Keratinocyte (primary cell): ENCODE measurements around the gene SCTR. TPM values are rescaled to one million over a fixed set of nuclear protein-coding genes. Genes with fewer than 3 reads are reported as not detected.

Experiments
- DNase-seq: peaks from one replicate; pipeline ENCODE4 v3.0.0-alpha.2; 2011; ENCODE audit warnings: low read depth, missing footprints, low spot score
- FAIRE-seq: peaks from 2 replicates; lab custom pipeline; 2011; peaks lifted over from hg19 to GRCh38; lab: Jason Lieb, UNC
- H2AFZ ChIP-seq: 2 replicates; pipeline ENCODE4 v1.6.0; 2012; ENCODE audit warnings: low read length, control low read depth, inconsistent platforms; ENCODE audit not compliant: control insufficient read depth
- H3K27ac ChIP-seq: 2 replicates; pipeline ENCODE4 v1.5.1; 2011; ENCODE audit warnings: low read length; ENCODE audit not compliant: control insufficient read depth, insufficient read depth
- H3K27me3 ChIP-seq: 3 replicates; pipeline ENCODE4 v1.6.0; 2011; ENCODE audit warnings: low read length; ENCODE audit not compliant: control insufficient read depth, insufficient read depth; ENCODE audit errors: extremely low read depth
- H3K36me3 ChIP-seq, 2 experiments: 2 replicates in 1 of 2; 3 replicates in 1 of 2; pipeline ENCODE4 v1.5.1; 2011; ENCODE audit warnings: low read length in 2 of 2, mild to moderate bottlenecking in 1 of 2; ENCODE audit not compliant: control insufficient read depth in 2 of 2, insufficient read depth in 2 of 2; ENCODE audit errors: extremely low read depth in 1 of 2
- H3K4me1 ChIP-seq: 3 replicates; pipeline ENCODE4 v1.5.1; 2011; ENCODE audit warnings: low read length; ENCODE audit not compliant: control insufficient read depth, insufficient read depth; ENCODE audit errors: extremely low read depth
- H3K4me2 ChIP-seq: 3 replicates; pipeline ENCODE4 v1.6.0; 2011; ENCODE audit warnings: low read depth, low read length; ENCODE audit not compliant: control insufficient read depth, insufficient read depth; ENCODE audit errors: extremely low read depth
- H3K4me3 ChIP-seq, 3 experiments: fragments of 200-600 bp in 1 of 3; sonication (generic) in 1 of 3; 2 replicates in 2 of 3; 3 replicates in 1 of 3; pipeline ENCODE4 v1.5.1; 2011 to 2016; ENCODE audit warnings: low read length in 3 of 3, mild to moderate bottlenecking in 3 of 3, control low read depth in 2 of 3, inconsistent platforms in 1 of 3, low read depth in 1 of 3, mixed read lengths in 1 of 3, mixed run types in 1 of 3, moderate library complexity in 1 of 3; ENCODE audit not compliant: control insufficient read depth in 2 of 3, insufficient read depth in 2 of 3; ENCODE audit errors: extremely low read depth in 1 of 3
- H3K79me2 ChIP-seq: 2 replicates; pipeline ENCODE4 v1.6.0; 2012; ENCODE audit warnings: low read length; ENCODE audit not compliant: control insufficient read depth, insufficient read depth
- H3K9ac ChIP-seq: 3 replicates; pipeline ENCODE4 v1.6.0; 2011; ENCODE audit warnings: low read length; ENCODE audit not compliant: control insufficient read depth, insufficient read depth; ENCODE audit errors: extremely low read depth
- H3K9me1 ChIP-seq: 3 replicates; pipeline ENCODE4 v1.6.0; 2011; ENCODE audit warnings: low read length; ENCODE audit not compliant: control insufficient read depth, insufficient read depth; ENCODE audit errors: extremely low read depth
- H3K9me3 ChIP-seq: 2 replicates; pipeline ENCODE4 v1.5.1; 2012; ENCODE audit warnings: low read depth, low read length; ENCODE audit not compliant: control insufficient read depth
- H4K20me1 ChIP-seq: 3 replicates; pipeline ENCODE4 v1.6.0; 2011; ENCODE audit warnings: low read length; ENCODE audit not compliant: control insufficient read depth, insufficient read depth; ENCODE audit errors: extremely low read depth
- EZH2 ChIP-seq: IDR thresholded peaks from one replicate; pipeline ENCODE4 v1.6.1; 2012; ENCODE audit warnings: inconsistent platforms, mild to moderate bottlenecking, low read length, moderate library complexity
- dilution Hi-C: fragments of 300-500 bp; cut with MboI; formaldehyde crosslinking; loops from one replicate; pipeline ENCODE4 v1.7.0; 2020; ENCODE audit warnings: low sequenced_read_pairs; ENCODE audit not compliant: extremely low pct_ligation_motif_present
- polyA plus RNA-seq, 5 experiments: library from polyadenylated mRNA; depleted of rRNA in 3 of 5; stranded (reverse) in 3 of 5; stranded (forward) in 1 of 5; unstranded in 1 of 5; fragments of >200 nt; gene quantifications; 1 replicate in 1 of 5; 2 replicates in 3 of 5; 3 replicates in 1 of 5; pipeline versions ENCODE4 v1.2.1 to v1.2.3, GENCODE V29; 2011 to 2012; ENCODE audit warnings: missing spikeins in 2 of 5, low read depth in 1 of 5, low replicate concordance in 1 of 5
- TF ChIP-seq, protein P1 (sequence below), 3 experiments: IDR thresholded peaks in 1 of 3; conservative IDR thresholded peaks in 1 of 3; optimal IDR thresholded peaks in 1 of 3; 2 replicates in 2 of 3; 3 replicates in 1 of 3; pipeline versions ENCODE3 to v1.5.1; 2011; ENCODE audit warnings: low read length in 3 of 3, mild to moderate bottlenecking in 3 of 3, moderate library complexity in 2 of 3, control low read depth in 1 of 3, inconsistent platforms in 1 of 3; ENCODE audit not compliant: insufficient read depth in 2 of 3; ENCODE audit errors: extremely low read depth in 1 of 3

SCTR gene
- polyA plus RNA-seq, 1 donor (not counting 4 experiments of a cell fraction or from before 2014, with no cell fraction given): not detected

- no peak for DNase-seq
- Histone ChIP-seq H3K27me3 (peaks cover 12% of the 10 kb centered on the region), H3K4me2 (no peak overlapping the region), H3K9me1 (no peaks in the 10 kb centered on the region), H4K20me1 (no peaks in the 10 kb centered on the region), H3K4me1 (peaks cover 7% of the 10 kb centered on the region), H3K9ac (no peak overlapping the region), H3K27ac (no peak overlapping the region), H3K36me3 (no peaks in the 10 kb centered on the region), H3K9me3 (no peaks in the 10 kb centered on the region), H3K79me2 (no peaks in the 10 kb centered on the region), H3K4me3 (no peak overlapping the region), H2AFZ (no peak overlapping the region)
- dilution Hi-C loops: no loop called here
- FAIRE-seq: no peak
- TF ChIP-seq EZH2: no peak
- TF ChIP-seq, protein P1, sequence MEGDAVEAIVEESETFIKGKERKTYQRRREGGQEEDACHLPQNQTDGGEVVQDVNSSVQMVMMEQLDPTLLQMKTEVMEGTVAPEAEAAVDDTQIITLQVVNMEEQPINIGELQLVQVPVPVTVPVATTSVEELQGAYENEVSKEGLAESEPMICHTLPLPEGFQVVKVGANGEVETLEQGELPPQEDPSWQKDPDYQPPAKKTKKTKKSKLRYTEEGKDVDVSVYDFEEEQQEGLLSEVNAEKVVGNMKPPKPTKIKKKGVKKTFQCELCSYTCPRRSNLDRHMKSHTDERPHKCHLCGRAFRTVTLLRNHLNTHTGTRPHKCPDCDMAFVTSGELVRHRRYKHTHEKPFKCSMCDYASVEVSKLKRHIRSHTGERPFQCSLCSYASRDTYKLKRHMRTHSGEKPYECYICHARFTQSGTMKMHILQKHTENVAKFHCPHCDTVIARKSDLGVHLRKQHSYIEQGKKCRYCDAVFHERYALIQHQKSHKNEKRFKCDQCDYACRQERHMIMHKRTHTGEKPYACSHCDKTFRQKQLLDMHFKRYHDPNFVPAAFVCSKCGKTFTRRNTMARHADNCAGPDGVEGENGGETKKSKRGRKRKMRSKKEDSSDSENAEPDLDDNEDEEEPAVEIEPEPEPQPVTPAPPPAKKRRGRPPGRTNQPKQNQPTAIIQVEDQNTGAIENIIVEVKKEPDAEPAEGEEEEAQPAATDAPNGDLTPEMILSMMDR (optimal IDR thresholded peaks at IDR 0.05 in 1 of 3, IDR thresholded peaks at IDR 0.05 in 1 of 3, conservative IDR thresholded peaks at IDR 0.05 in 1 of 3; ENCODE audit: extremely low read depth in 1 of 3, insufficient read depth in 2 of 3, low read length in 3 of 3): no peak
These were observed 87.1 kb downstream of the SCTR start for GRCh38 chr2:119436993-119437772.

- H3K4me1 ChIP-seq: peaks cover 14% of the 10 kb centered on the region
- no peak for DNase-seq
- no peak for FAIRE-seq
- no peak overlapping the region for H3K27ac ChIP-seq
- no peaks in the 10 kb centered on the region for H4K20me1 ChIP-seq
- H3K36me3 ChIP-seq: no peaks in the 10 kb centered on the region
- H3K9me3 ChIP-seq: no peaks in the 10 kb centered on the region
- H3K9me1 ChIP-seq: no peaks in the 10 kb centered on the region
- H3K9ac ChIP-seq: no peak overlapping the region
- TF ChIP-seq EZH2: no peak
- TF ChIP-seq, protein P1 (optimal IDR thresholded peaks at IDR 0.05 in 1 of 3, IDR thresholded peaks at IDR 0.05 in 1 of 3, conservative IDR thresholded peaks at IDR 0.05 in 1 of 3; ENCODE audit: extremely low read depth in 1 of 3, insufficient read depth in 2 of 3, low read length in 3 of 3): no peak
- H3K27me3 ChIP-seq: peaks cover 15% of the 10 kb centered on the region
- no peak overlapping the region for H3K4me2 ChIP-seq
- no peak overlapping the region for H2AFZ ChIP-seq
- H3K79me2 ChIP-seq: no peaks in the 10 kb centered on the region
- dilution Hi-C loops: no loop called here
- H3K4me3 ChIP-seq: no peak overlapping the region
These were observed 88.4 kb downstream of the SCTR start for GRCh38 chr2:119435953-119436297.
